ENCODE results near the gene NCKAP5.

GRCh38 chr2:132951008-132951714 lies 617.1 kb downstream of the NCKAP5 start:
- TF ChIP-seq CTCF (IDR thresholded peaks at IDR 0.05; ENCODE audit: borderline replicate concordance, extremely low read depth, low read length, poor library complexity, severe bottlenecking) = no peak
- TF ChIP-seq EZH2 (IDR thresholded peaks at IDR 0.05; ENCODE audit: borderline replicate concordance, low read depth, low read length, severe bottlenecking) = no peak

Data from DND-41 (cell line).